Measurements from ENCODE around the gene MTAP. TPM values are rescaled to one million over a fixed set of nuclear protein-coding genes. Genes with fewer than 3 reads are reported as not detected.

The MTAP gene
- total RNA-seq, 1 donor from 2014 or later: 13.3 TPM

- no peak for DNase-seq (ENCODE audit: low read depth in 2 of 2)
Observed at GRCh38 chr9:21852754-21853153, 50.3 kb downstream of the MTAP start.

GRCh38 chr9:21853414-21853813 lies 51.0 kb downstream of the MTAP start:
- no peak for DNase-seq (ENCODE audit: low read depth in 2 of 2)

DNA sequence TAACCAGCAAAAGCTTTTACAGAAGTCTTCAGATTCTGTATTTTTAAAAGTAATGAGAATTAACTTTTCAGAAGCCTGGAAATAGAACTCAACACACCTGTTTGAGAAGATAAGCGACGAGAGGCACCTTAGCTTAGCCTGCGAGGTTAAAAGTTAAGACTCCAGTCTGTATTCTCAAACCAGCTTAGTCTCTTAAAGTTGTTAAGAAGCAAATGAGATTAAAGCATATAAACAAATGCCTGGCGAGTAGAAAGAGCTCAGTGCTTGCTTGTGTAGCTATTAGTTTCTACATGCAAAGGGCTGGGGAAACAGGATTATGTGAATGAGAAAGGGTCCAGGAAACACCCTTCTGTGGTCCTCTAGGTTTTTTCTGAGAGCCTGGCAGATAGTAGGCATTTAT lies 51.7 kb downstream of the MTAP start:
- no peak for DNase-seq (ENCODE audit: low read depth in 2 of 2)

DNA sequence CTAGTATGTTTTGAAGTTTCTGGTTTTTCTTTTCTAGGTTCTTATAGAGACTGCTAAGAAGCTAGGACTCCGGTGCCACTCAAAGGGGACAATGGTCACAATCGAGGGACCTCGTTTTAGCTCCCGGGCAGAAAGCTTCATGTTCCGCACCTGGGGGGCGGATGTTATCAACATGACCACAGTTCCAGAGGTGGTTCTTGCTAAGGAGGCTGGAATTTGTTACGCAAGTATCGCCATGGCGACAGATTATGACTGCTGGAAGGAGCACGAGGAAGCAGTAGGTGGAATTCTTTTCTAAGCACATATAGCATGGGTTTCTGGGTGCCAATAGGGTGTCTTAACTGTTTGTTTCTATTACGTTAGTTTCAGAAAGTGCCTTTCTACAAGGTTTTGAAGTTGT lies 52.2 kb downstream of the MTAP start:
- no peak for DNase-seq (ENCODE audit: low read depth in 2 of 2)

- peak in 1 of 2 donors; percentile 54 for DNase-seq (ENCODE audit: low read depth in 2 of 2)
Observed at GRCh38 chr9:21856301-21857094, 54.1 kb downstream of the MTAP start.

DNA sequence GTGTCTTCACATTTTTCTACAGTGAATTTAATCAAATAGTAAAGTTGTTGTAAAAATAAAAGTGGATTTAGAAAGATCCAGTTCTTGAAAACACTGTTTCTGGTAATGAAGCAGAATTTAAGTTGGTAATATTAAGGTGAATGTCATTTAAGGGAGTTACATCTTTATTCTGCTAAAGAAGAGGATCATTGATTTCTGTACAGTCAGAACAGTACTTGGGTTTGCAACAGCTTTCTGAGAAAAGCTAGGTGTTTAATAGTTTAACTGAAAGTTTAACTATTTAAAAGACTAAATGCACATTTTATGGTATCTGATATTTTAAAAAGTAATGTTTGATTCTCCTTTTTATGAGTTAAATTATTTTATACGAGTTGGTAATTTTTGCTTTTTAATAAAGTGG lies 60.4 kb downstream of the MTAP start:
- DNase-seq (ENCODE audit: low read depth in 2 of 2): no peak

DNA sequence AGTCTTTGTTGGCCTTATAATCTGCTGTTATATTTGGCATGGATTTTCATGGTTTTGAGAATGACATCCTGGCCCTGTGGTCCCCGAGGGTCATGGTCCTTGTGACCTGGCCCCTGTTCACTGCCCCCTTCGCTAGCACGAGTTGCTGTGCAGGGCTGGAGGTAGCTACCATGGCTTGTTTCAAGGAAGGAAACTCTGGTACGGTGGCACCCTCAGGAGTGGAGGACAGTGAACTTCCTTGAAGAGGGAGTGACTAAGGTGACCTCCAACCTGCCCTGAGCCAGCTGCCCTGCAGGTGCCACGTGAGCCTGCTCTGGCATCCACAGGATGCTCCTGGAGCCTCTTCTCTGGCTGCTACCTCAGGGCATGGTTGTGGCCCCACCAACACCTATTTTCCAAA lies 62.1 kb downstream of the MTAP start:
- no peak for DNase-seq (ENCODE audit: low read depth in 2 of 2)

- no peak for DNase-seq (ENCODE audit: low read depth in 2 of 2)
Observed at GRCh38 chr9:21866302-21866701, 63.9 kb downstream of the MTAP start.

DNA sequence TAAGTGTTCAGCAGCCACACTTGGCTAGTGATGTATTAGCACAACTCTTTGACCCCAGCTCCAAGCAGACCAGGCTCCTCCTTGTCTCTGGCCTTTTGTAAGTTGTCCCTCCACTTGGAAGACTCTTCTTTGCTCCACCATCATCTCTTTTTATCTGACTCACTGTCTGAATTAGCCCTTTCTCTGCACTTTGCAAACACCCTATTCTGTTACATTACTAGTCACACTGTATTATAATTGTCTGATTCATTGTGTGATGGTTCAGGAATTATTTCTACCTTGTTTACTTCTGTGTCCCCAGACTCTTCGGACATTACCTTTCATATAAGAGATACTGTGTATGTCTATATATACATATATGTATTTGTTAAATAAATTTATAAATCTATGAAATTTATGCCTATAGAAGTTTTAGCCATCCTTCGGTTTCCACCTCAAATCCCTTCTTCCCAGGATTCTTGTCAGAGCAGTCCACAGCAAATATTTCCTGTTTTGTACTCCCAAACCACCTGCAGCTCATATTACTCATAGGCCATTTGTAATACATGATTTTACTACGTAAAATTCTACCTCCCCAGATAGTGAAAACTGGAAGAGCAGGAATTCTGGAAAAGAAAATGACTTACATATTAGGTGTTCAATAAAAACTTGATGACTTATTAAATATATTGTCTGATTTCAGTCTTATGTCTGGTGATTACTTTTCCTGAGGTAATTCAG lies 69.0 kb downstream of the MTAP start:
- peak in 1 of 2 donors; percentile 77 for DNase-seq (ENCODE audit: low read depth in 2 of 2)

- no peak for DNase-seq (ENCODE audit: low read depth in 2 of 2)
Observed at GRCh38 chr9:21872696-21873095, 70.3 kb downstream of the MTAP start.

DNA sequence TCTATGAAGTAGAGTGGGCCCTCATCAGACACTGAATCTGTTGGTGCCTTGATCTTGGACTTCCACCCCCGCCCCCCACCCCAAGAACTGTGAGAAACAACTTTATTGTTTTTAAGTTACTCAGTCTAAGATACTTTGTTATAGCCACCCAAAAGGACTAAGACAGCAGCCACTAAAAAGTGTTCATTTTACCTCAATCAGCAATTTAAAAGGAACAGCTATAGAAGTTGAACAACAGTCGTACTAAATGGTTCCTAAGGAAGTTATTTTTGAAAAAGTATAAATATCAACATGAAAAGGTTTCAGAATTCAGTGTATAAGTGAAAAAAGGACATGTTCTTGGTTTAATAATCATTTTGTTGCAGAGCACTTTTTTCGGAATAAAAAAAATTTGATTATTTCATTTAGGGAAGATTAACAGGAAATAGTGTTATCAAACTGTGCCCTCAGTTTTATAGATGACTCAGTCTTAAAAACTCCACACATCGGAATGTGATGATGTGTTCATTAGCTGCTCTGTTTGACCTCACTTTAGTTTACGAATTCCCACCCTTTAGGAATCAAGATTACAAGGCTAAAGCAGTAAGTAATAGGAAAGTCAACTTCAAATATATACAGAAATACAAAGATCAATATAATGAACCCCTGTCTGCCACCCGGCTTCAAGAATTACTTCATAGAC lies 71.2 kb downstream of the MTAP start:
- peak; percentile 85 for DNase-seq (ENCODE audit: low read depth in 2 of 2)

DNA sequence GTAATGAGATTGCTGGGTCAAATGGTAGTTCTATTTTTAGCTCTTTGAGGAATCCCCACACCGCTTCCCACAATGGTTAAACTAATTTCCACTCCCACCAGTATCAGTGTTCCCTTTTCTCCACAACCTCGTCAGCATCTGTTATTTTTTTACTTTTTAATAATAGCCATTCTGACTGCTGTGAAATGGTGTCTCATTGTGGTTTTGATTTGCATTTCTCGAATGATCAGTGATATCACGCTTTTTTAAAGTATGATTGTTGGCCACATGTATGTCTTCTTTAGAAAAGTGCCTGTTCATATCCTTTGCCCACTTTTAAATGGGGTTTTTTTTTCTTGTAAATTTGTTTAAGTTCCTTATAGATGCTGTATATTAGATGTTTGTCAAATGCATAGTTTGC lies 73.5 kb downstream of the MTAP start:
- DNase-seq (ENCODE audit: low read depth in 2 of 2): no peak

GRCh38 chr9:21883642-21884041 lies 81.2 kb downstream of the MTAP start:
- no peak for DNase-seq (ENCODE audit: low read depth in 2 of 2)

DNA sequence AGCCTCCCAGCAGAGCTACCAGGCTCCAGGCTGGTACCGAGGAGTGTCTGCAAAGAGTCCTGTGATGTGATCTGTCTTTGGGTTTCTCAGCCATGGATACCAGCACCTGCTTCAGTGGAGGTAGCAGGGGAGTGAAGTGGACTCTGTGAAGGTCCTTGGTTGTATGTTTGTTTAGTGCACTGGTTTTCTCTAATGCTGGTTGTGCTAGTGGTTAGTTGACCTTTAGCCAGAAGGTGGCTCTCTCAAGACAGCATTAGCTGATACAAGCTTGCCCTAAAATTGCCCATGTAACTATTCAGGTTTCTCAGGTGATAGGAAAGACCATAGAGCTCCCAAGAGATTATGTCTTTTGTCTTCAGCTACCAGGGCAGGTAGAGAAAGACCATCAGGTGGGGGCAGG lies 87.2 kb downstream of the MTAP start:
- DNase-seq (ENCODE audit: low read depth in 2 of 2): no peak

DNA sequence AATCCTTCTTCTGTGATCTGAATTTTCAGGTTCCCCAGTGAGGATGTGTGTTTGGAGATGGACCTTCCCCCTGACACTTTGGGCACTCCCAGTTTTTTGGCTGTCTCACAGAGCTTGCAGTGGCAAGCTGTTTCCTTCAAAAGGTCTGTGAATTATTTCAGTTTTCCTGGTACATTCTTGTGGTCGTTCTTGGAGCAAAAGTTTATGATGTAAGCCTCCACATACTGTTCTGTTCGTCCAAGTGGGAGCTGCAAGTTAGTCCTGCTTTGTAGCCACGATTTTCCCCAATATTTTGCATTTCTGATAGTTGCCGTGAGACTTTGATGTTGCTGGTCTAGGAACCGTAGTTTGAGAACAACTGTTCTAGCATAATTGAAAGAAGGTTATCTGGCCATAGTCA lies 88.3 kb downstream of the MTAP start:
- no peak for DNase-seq (ENCODE audit: low read depth in 2 of 2)

GRCh38 chr9:21901546-21901945 lies 99.1 kb downstream of the MTAP start:
- no peak for DNase-seq (ENCODE audit: low read depth in 2 of 2)

DNA sequence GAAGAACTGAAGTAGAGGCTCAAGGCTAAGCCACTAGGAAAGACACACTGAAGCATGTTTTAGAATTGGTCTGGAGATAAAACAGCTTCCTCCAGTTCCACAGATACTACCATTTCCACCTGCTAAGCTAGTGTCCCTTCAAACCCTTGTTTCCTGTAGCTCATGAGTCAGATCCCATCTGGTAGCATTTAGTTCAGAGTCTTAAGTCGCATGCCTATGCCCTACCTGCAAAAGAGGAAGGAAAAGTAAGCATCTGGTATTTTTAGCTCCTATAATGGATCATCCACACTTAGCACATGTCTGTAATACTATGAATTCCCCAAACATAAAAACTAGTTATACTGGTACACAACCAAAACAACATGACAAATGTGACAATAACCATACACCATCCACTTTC lies 99.7 kb downstream of the MTAP start:
- peak in 1 of 2 donors; percentile 68 for DNase-seq (ENCODE audit: low read depth in 2 of 2)

GRCh38 chr9:21903380-21903965 lies 101.0 kb downstream of the MTAP start:
- no peak for DNase-seq (ENCODE audit: low read depth in 2 of 2)

GRCh38 chr9:21904371-21904770 lies 101.9 kb downstream of the MTAP start:
- DNase-seq (ENCODE audit: low read depth in 2 of 2): peak in 1 of 2 donors; percentile 33

DNA sequence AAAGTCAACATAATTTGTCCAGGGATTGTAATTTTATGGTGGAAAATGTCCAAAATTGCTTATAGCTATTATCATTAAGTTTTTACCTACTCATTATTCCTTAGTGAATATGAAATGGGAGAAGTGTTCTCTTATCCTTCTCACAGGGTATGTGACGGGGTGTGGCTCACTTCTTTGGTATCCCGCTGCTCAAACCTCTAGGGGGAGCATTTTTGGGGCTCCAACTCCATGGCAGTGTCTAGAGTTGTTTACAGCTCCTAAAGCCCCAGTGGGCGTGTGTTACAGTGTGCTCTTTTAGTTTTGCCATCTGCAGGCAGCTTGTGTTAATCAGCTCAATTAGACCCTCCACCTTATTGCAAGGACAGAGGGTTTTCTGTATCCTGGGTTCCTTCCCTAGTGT lies 102.3 kb downstream of the MTAP start:
- no peak for DNase-seq (ENCODE audit: low read depth in 2 of 2)

- no peak for DNase-seq (ENCODE audit: low read depth in 2 of 2)
Observed at GRCh38 chr9:21906213-21906612, 103.8 kb downstream of the MTAP start.

- peak in 1 of 2 donors; percentile 47 for DNase-seq (ENCODE audit: low read depth in 2 of 2)
Observed at GRCh38 chr9:21906881-21907280, 104.4 kb downstream of the MTAP start.

Measured in lung microvascular endothelial cell (primary cell).